ENCODE measurements around the gene RERGL. TPM values are rescaled to one million over a fixed set of nuclear protein-coding genes. Genes with fewer than 3 reads are reported as not detected.

RERGL gene
- total RNA-seq, 1 experiment from 2014 or later, result not detected

DNA sequence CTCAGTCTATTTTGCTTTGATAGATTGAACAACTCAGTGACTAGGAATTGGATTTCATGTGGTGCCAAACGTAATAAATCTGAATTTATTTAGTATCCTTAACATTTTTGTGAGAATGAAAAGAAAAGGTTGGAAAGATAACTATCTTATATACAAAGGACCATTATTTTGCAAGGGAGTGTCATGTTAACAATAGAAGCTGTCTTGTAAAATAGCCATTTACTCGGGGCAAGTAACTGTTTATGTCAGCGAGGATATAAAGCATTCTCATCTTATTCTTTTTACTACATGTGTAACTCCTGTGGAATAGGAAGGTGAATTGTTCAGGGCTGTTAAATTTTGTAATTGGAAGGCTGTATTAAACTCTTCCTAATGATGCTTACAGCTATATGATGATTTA is 5.9 kb downstream of the RERGL start:
- Histone ChIP-seq H3K79me1 (ENCODE audit: insufficient read depth, low read depth, low read length, poor library complexity, severe bottlenecking) (no peaks in the 10 kb centered on the region), H3K9me3 (ENCODE audit: control insufficient read depth, low read depth, low read length) (no peaks in the 10 kb centered on the region), H4K20me1 (ENCODE audit: control insufficient read depth, insufficient read depth, insufficient read length) (no peaks in the 10 kb centered on the region), H3K23ac (ENCODE audit: insufficient read length, low read depth, low read length) (no peak overlapping the region), H3K27me3 (ENCODE audit: insufficient read depth, low read length) (no peaks in the 10 kb centered on the region), H2BK5ac (ENCODE audit: insufficient read length, low read length) (no peak overlapping the region), H2BK15ac (ENCODE audit: low read depth, low read length) (no peak overlapping the region), H3K4me2 (ENCODE audit: insufficient read depth, insufficient read length, low read length) (no peak overlapping the region), H3T11ph (ENCODE audit: low read length) (no peak overlapping the region), H2BK20ac (ENCODE audit: low read depth, low read length, poor library complexity, severe bottlenecking) (no peak overlapping the region), H4K8ac (replicated peaks; ENCODE audit: insufficient read length, low read depth, low read length) (no peak overlapping the region), H3K14ac (ENCODE audit: insufficient read depth, low read length) (no peak overlapping the region), H3K27ac (ENCODE audit: insufficient read length, low read depth, low read length) (no peak overlapping the region), H3K18ac (ENCODE audit: insufficient read length, low read depth, low read length) (no peak overlapping the region), H2BK120ac (ENCODE audit: low read depth, low read length, poor library complexity, severe bottlenecking) (no peak overlapping the region), H2AFZ (ENCODE audit: low read length) (no peak overlapping the region), H3K9ac (ENCODE audit: extremely low read depth, insufficient read length, low read length) (no peak overlapping the region), H3K79me2 (ENCODE audit: insufficient read depth, low read length) (no peaks in the 10 kb centered on the region), H2BK12ac (ENCODE audit: insufficient read length, low read depth, low read length) (no peak overlapping the region), H4K91ac (ENCODE audit: insufficient read length, low read depth, low read length) (no peak overlapping the region), H2AK5ac (ENCODE audit: insufficient read length, low read length) (no peak overlapping the region), H3K23me2 (ENCODE audit: insufficient read length, low read depth, low read length, poor library complexity, severe bottlenecking) (no peaks in the 10 kb centered on the region), H3K4ac (ENCODE audit: low read depth, low read length) (no peak overlapping the region), H3K4me1 (ENCODE audit: insufficient read depth, low read length) (no peaks in the 10 kb centered on the region), H4K5ac (ENCODE audit: insufficient read length, low read depth, low read length) (no peak overlapping the region), H3K56ac (ENCODE audit: insufficient read length, low read depth, low read length) (no peak overlapping the region)
- Mint-ChIP-seq H3K27ac (no peak overlapping the region), H3K36me3 (ENCODE audit: insufficient read depth in 1 of 3, low read depth in 3 of 3) (no peaks in the 10 kb centered on the region; a peak in 1 of 7 replicates), H3K4me1 (no peaks in the 10 kb centered on the region), H3K27me3 (ENCODE audit: low read depth) (no peaks in the 10 kb centered on the region), H3K9me3 (peaks cover 0 to 2% of the 10 kb centered on the region in 2 experiments; a peak in 2 of 5 replicates), H3K4me3 (no peak overlapping the region)
- DNase-seq, result no peak
- TF ChIP-seq, protein P1, sequence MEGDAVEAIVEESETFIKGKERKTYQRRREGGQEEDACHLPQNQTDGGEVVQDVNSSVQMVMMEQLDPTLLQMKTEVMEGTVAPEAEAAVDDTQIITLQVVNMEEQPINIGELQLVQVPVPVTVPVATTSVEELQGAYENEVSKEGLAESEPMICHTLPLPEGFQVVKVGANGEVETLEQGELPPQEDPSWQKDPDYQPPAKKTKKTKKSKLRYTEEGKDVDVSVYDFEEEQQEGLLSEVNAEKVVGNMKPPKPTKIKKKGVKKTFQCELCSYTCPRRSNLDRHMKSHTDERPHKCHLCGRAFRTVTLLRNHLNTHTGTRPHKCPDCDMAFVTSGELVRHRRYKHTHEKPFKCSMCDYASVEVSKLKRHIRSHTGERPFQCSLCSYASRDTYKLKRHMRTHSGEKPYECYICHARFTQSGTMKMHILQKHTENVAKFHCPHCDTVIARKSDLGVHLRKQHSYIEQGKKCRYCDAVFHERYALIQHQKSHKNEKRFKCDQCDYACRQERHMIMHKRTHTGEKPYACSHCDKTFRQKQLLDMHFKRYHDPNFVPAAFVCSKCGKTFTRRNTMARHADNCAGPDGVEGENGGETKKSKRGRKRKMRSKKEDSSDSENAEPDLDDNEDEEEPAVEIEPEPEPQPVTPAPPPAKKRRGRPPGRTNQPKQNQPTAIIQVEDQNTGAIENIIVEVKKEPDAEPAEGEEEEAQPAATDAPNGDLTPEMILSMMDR (conservative IDR thresholded peaks at IDR 0.05), result no peak
- WGBS (ENCODE audit: extremely low coverage, insufficient read length, low lambda C conversion rate), result no CpG with 5 or more reads among the region's 3 CpGs

Data from H9 (cell line).